ENCODE results near the gene BRIX1.
A peak's percentile ranks its signal among the peaks of the same experiment; 100 is the strongest.

DNA sequence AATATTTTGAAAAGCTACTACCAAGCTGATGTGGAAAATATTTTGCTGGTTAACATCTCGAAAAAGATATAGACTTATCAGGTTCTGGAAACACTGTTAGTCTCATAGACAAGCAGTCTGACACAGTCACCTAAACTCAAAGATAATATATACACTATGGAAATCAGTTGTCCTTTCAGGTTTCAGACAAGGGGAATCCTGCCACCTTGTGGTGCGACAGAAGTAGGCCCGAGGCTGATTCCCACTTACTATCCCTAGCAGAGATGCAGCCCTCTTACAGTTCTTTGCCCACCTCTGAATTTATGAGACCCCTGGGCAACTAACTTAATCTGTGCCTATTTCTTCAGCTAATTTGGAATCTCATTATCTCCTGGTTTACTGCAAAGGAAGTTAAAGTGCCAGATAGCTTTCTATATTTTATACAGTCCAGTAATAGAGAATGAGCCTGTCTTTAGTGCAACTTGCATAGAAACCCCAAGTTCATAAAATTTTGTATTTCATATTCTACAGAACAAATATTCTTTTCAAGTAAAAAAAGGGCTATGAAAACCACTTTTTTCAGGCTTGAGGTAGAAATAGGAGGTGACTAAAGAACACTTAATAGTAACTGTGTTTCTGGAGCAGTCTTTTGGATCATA, 17.1 kb upstream of the BRIX1 start:
- TF ChIP-seq POLR2A (IDR thresholded peaks at IDR 0.05; ENCODE audit: extremely low read depth, insufficient read length) (no peak), MYC (IDR thresholded peaks at IDR 0.05; ENCODE audit: low read depth, low read length) (0 out of 2 replicates have a peak, but pooled peaks have one; percentile 26)
- TF ChIP-seq, protein P1, sequence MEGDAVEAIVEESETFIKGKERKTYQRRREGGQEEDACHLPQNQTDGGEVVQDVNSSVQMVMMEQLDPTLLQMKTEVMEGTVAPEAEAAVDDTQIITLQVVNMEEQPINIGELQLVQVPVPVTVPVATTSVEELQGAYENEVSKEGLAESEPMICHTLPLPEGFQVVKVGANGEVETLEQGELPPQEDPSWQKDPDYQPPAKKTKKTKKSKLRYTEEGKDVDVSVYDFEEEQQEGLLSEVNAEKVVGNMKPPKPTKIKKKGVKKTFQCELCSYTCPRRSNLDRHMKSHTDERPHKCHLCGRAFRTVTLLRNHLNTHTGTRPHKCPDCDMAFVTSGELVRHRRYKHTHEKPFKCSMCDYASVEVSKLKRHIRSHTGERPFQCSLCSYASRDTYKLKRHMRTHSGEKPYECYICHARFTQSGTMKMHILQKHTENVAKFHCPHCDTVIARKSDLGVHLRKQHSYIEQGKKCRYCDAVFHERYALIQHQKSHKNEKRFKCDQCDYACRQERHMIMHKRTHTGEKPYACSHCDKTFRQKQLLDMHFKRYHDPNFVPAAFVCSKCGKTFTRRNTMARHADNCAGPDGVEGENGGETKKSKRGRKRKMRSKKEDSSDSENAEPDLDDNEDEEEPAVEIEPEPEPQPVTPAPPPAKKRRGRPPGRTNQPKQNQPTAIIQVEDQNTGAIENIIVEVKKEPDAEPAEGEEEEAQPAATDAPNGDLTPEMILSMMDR (IDR thresholded peaks at IDR 0.05; ENCODE audit: low read depth, low read length) = peak; percentile 83
- TF ChIP-seq, protein P2, sequence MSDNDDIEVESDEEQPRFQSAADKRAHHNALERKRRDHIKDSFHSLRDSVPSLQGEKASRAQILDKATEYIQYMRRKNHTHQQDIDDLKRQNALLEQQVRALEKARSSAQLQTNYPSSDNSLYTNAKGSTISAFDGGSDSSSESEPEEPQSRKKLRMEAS (IDR thresholded peaks at IDR 0.05; ENCODE audit: low read depth, low read length) = no peak
